COR-L47 (cell line): ENCODE measurements around the gene CXXC4.

Source experiments
- DNase-seq: peaks from one replicate; lab custom pipeline; 2025; lab: John Stamatoyannopoulos, UW

Gene CXXC4

DNA sequence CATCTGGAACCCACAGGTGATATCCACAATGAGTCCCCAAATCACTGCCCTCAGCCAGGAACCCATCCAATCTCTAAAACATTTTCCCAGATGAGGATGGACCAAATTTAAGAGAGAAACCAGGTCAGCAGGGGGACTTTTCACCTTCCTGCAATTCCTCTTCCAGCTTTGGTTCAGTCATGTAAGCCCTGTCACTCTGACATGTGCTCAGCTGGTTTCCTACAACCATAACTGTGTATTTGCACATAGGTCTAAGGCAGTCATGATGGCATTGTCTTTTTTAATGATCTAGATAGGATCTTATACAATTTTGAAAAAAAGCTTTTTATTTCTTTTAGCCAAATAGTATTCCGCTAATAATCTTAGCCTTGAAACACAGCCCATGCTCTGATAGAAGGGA, 6.5 kb downstream of the CXXC4 start:
- DNase-seq, result no peak

DNA sequence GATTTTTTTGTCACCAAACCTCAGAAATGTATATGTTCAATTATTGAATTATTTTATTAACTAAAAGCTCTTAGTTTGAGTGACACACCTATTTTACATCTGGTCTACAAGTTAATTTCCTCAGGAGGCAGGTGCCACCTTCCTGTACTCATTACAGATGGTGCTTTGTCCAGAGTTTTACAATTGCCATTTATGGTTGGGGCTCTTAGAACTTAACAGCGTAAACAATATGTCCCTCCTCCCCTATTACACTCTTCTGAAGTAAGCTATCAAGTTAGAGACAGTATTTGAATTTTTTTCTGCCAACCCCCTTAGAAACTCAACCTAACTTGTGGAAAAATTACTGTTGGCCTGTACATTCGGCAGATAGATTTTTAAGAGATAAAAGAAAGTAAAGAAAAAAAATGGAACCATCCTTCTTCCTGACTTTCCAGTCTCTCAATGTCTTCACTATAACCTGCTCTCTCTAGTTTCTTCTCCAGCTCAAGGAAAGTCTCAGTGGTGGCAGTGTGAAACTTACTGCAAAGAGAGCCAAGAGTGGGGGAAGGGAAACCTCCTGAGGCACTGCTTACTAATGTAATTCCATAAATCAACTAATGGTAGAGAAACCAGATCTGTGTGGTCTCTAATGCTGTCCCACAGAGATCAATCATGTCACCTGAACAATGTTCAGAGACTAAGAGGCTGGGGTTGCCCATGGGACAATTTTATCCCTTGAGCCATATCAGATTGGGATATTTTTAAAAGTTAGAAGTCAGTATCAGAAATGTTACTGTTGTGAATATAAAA, 7.8 kb downstream of the CXXC4 start:
- DNase-seq, result no peak

GRCh38 chr4:104475652-104476051, 19.0 kb downstream of the CXXC4 start:
- peak; percentile 47 for DNase-seq

- no peak for DNase-seq
Measured at GRCh38 chr4:104472766-104473165, 21.9 kb downstream of the CXXC4 start.

DNA sequence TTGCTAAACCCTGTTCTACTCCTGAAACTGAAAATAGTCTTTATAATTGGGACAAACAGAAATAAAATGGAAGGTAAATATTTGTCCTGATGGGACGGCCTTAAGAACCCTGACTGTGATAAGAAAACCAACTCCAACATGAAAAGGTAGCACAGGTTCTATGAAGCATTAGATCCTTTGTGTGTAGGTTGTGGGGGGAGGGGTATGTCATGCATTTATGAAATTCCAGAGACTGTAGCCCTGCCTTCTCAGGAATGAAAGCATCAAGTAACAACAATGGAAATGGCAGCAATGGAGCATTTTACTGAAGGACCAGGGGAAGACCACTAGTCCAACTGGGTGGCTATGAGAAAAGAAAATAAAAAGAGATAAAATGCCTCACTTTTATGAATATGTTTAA, 23.9 kb downstream of the CXXC4 start:
- no peak for DNase-seq

- no peak for DNase-seq
Measured at GRCh38 chr4:104469794-104470193, 24.9 kb downstream of the CXXC4 start.

DNA sequence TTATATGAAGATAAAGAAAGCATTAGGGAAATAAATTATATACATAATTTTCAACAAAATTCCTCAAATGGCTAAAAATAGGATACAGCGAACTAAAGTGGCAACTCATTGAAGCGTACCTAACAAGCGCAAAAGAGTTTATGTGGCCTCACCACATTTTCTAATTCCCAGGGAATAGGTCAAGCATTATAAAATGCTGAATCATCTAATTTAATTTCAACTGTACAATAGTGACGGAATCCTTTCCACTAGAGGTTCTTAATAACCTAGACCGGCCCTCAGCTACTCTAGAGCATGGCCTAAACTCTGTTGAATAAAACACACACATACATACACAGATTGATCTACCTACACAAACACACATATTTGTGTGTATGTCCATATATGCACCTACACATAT, 29.1 kb downstream of the CXXC4 start:
- no peak for DNase-seq

GRCh38 chr4:104465201-104465600, 29.5 kb downstream of the CXXC4 start:
- no peak for DNase-seq

DNA sequence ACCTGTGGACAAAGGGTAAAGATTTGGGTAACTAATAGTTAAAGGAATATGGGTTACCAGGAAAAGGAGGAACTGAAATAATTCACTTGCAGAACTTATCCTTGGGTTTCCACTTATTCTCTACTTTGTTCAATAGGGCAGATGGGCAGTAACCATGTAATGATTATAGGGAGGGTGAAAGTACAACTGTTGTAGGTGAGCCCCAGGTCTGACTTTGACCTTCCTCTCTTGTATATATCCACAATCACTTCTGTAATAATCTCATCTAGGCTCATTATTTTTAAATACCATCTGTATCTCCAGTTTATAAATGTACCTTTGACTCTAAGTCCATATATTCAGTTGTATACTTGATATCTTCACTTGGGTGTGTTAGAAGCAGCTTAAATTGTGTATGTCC, 32.1 kb downstream of the CXXC4 start:
- no peak for DNase-seq

DNA sequence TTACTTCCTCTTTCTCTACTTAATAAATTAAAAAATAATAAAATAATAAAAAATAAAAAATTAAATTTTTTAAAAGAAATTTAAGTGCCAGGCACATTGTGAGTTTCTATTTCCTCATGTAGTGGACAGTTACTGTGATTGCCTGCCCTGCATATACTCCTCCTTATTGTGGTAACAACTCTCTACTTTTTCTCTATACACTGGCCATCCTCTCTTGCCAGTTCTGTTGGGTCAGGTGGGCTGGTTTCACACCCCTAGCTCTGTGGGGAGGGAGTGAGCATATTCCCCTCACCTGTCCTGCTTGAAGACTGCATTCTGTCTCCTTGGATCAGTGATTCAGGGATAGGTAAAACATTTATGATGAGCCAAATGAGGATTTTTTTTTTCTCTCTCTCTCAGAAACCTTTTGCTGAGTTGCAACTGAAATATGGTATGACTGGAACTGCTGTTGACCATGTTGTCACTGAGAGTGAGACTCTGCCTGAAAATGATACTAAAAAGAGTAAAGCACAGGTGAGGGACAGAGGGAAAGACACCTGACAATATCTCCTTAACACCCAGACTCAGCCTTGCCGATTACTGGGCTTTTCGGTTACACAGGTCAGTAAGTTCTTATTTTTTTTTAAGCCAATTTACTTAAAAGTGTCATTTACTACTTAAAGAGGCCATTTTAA, 37.2 kb downstream of the CXXC4 start:
- no peak for DNase-seq

DNA sequence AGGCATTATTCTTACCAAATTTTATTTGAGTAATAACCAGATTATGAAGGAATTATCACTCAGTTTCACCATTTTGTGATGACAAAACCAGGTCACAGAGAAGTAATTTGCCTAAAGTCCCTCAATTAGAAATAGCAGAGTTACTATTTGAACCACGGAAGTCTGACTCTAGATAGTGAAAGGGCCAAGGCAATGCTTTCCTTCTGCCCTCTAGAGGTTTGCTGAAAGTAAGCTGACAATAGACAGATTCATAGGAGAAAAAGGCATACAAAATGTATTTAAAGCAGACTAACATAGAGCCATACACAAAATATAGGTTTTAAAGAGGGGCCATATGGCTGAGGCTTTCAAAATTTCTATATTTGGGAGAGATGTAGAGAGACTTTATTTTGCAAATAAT, 43.1 kb downstream of the CXXC4 start:
- no peak for DNase-seq

DNA sequence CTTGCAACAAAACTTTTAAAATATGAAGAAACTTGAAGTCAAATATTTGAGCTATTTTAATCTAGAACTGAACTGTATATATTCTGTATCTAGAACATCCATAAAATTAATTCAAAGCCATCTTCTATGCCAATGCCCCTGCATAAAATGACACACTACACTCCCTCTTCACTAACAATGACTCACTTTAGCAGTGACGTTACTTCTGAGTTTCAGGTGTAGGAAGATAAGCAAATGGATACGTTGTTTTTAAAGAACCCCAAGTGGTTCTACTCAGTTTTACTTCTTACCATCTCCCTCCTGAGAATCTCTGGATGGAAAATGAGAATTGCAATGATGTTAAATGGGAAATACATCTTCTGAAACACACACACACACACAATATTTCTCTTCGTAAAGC, 45.2 kb downstream of the CXXC4 start:
- DNase-seq, result no peak

DNA sequence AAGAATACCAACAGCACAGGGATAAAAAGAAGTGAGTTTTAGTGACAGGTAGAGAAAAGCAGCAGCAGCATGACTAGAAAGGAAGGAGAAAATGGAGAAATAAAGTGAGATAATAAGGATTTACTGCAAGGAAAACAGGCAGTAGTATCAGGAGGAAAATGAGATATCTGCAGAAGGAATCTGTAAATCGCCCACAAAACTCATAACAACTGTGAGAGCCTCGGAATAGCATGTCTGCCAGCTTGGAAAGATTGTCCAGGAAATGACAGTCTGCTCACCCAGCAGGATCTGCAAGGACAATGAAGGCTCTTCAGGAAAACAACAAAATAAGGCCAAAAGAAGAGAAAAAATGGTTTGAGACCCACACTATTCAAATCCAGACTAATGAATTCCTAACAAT, 47.4 kb downstream of the CXXC4 start:
- no peak for DNase-seq

GRCh38 chr4:104446431-104447278, 48.0 kb downstream of the CXXC4 start:
- peak; percentile 73 for DNase-seq

- DNase-seq, result no peak
Measured at GRCh38 chr4:104444685-104445084, 50.0 kb downstream of the CXXC4 start.

DNA sequence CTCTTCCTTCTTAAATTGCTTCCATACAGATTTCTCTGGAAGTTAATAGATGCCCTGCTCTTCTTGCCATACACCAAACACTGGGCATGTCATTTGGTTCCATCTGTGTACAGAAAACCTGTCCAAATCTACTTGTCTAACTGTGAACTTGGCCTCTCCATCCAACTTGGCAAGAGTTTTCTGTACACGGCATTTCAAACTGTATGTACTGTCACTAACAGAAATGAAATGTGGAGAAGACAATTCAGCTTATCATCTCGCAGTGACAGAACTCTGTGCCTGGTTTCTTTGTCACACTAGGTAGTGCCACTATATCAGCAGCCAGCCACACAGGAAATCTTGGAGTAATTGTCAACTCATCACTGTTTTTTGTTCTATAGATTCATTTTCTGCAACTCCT, 58.2 kb downstream of the CXXC4 start:
- no peak for DNase-seq

- no peak for DNase-seq
Measured at GRCh38 chr4:104429150-104429741, 65.4 kb downstream of the CXXC4 start.

DNA sequence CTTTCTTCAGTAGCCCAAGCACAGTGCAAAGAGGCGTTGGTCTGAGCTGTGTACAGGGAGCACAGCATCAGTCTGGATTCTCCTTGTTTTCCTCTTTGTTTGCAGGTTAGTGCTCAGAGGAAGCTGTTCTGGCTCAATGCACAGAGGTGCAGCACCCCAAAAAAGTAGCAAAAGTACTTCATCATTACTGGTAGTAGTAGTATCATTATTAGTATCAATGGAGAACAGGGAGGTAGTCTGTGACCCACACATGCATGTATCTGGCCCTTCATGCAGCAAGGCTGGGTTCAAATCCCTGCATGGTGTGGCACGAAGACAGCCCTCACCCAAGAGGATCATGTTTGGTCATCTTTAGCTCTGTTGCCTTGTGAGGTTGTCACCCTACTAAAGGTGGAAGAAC, 68.7 kb downstream of the CXXC4 start:
- DNase-seq, result no peak

DNA sequence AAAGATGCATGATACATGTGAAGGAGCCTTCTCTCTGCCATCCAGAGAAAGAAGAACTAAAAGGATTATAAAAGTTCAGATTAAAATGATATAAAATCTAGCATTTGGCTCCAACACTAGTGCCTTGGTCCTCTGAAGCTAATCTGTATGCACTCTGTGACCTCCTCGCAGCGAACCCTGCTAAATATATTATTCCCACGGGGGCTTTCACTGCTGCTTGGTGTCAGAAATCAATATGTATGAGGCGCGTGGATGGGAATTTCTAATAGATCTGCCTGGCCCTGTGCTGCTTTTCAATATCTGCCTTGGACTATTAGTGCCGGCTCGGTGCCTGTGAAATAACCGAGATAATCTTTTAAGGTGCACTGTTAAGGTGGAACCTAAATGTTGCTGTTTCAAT, 69.7 kb downstream of the CXXC4 start:
- no peak for DNase-seq

GRCh38 chr4:104424475-104424941, 70.2 kb downstream of the CXXC4 start:
- DNase-seq, result no peak

GRCh38 chr4:104421566-104421965, 73.1 kb downstream of the CXXC4 start:
- DNase-seq, result no peak

GRCh38 chr4:104420766-104421165, 73.9 kb downstream of the CXXC4 start:
- no peak for DNase-seq
